ENCODE results near the gene SLC39A1.
"Not testable (repeated sequence)": the region's sequence is repeated elsewhere in the genome, so short reads cannot be mapped to it uniquely, and the experiment has no call there.

The SLC39A1 gene, protein sequence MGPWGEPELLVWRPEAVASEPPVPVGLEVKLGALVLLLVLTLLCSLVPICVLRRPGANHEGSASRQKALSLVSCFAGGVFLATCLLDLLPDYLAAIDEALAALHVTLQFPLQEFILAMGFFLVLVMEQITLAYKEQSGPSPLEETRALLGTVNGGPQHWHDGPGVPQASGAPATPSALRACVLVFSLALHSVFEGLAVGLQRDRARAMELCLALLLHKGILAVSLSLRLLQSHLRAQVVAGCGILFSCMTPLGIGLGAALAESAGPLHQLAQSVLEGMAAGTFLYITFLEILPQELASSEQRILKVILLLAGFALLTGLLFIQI

DNA sequence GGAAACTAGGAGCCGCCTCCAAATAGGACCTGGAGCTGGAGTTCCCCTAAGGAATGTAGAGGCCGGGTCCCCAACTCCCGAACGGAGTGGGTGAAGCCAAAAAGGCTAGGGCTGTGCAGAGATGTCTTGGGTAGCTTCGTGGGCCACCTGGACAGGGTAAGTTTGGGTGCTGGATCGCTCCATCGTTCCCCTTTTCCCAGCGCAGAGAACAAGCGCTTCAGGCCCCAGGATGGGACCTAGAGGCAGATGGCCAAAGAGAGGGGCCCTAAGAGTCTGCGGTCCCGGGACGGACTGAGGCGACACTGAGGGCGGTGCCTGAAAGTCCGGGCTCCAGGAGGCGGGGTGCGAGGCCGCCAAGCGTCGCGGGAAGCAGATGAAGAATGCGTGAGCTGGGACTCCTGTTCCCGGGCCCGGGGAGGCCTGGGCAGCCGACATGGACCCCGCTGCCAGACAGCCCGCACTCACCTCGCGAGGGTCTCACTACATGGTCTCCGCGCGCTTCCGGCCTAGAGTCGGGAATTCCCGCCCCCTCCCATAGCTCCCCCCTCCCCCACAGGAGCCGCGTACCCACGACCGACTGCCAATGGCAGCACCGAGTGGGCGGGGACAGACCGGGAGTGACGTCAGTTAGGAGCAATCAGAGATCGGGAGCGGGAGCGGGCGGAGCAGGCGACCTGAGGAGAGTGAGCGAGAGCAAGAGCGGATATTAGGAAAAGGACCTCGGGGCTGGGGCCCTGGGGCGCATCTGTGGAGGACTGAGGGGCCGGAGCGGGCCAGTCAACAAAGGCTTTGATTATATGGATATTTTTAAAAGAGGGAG is at the start of gene SLC39A1:
SLC39A1 (minus strand) TSS at position 508 of the 820 bp plus-strand sequence. CDS start 822 bp downstream, outside the sequence.
- peak; percentile 95 for DNase-seq

DNA sequence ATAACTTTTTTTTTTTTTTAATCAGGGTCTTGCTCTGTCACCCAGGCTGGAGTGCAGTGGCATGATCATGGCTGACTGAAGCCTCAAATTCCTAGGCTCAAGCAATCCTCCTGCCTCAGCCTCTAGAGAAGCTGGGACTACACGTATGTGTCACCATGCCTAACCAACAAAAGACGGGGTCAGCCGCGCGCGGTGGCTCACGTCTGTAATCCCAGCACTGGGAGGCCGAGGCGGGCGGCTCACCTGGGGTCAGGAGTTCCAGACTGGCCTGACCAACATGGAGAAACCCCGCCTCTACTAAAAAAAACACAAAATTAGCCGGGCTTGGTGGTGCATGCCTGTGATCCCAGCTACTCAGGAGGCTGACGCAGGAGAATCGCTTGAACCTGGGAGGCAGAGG is 49.2 kb upstream of the SLC39A1 start:
- DNase-seq = not testable (repeated sequence)

DNA sequence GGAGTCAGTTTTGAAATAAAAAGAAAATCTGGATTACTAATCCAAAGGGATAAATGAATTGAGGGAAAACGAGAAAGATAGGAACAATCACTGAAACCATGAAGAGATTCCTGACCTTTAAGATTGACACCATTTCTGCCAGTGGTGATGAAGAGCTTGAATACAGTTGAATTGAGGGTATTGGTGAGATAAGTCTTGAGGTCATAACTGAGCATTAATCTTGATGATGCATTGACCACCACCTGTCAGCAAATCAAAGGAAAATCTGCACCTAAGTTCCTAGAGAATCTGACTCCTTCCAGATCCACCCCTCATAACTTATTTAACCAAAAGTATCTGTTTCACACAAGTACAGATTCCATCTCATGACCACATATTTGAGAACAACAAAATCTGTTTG is 48.8 kb upstream of the SLC39A1 start:
- no peak for DNase-seq

DNA sequence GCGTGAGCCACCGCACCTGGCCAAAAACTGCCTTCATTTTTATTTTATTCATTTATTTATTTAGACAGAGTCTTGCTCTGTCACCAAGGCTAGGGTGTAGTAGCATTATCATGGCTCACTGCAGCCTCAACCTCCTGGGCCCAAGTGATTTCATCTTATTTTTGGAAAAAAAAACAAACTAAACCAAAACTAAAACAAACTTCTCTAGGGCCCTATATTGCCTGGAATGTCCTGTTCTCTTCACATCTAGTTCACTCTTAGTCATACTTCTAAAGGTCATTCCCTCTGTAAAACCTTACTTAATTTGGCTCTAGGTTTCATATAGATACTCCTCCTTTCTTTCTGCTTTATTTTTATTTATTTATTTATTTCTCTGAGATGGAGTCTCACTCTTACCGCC is 42.8 kb upstream of the SLC39A1 start:
- peak; percentile 90 for DNase-seq

DNA sequence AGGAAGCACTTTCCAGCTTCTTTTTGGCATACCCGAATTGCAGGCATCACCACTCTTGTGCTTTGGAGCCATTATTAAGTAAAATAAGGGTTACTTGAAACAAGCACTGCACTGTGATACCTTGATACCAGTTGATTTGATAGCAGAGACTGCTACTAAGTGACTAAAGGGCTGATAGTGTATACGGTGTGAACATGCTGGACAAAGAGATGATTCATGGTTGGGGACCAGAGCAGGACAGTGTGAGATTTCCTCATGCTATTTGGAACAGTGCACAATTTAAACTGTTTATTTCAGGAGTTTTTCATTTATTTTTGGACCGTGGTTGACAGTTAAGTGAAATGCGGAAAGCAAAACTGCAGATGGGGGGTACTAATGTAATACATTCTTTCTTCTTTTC is 37.1 kb upstream of the SLC39A1 start:
- no peak for DNase-seq

DNA sequence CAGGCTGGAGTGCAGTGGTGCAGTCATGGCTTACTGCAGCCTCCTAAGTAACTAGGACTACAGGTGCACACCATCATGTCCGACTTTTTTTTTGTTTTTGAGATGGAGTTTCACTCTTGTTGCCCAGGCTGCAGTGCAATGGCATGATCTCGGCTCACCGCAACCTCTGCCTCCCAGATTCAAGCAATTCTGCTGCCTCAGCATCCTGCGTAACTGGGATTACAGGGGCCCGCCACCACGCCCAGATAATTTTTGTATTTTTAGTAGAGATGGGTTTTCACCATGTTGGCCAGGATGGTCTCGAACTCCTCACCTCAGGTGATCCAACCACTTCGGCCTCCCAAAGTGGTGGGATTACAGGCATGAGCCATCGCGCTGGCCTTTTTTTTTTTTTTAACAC is 33.5 kb upstream of the SLC39A1 start:
- not testable (repeated sequence) for DNase-seq

DNA sequence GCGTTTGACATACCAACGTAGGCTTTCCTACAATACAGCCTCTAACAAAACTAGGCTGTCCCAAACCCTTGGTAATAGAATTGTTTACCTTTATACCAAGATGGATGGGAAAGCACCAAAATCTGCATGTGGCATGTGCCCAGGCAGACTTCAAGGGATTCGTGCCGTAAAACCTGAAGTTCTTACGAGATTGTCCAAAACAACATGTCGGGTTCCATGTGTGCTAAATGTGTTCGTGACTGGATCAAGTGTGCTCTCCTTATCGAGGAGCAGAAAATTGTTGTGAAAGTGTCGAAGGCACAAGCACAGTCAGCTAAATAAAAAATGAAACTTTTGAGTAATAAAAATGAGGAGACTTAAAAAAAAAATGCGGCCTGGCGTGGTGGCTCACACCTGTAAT is 32.3 kb upstream of the SLC39A1 start:
- no peak for DNase-seq

DNA sequence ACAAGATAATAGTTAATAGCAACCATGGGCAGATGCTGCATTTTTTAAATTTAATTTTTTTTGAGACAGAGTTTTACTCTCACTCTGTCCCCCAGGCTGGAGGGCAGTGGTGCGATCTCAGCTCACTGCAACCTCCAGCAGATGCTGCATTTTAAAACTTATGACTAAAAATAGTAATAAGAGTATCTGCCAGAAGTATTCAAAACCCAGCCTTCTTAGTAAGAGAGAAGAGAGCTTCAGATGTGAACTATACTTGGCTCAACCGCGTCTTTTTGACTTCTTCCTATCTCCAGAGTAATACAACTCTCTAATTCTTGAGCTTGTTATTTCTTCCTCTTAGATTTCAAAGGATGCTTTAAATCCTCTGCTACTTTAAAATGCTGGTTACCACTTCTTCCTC is 31.9 kb upstream of the SLC39A1 start:
- no peak for DNase-seq

DNA sequence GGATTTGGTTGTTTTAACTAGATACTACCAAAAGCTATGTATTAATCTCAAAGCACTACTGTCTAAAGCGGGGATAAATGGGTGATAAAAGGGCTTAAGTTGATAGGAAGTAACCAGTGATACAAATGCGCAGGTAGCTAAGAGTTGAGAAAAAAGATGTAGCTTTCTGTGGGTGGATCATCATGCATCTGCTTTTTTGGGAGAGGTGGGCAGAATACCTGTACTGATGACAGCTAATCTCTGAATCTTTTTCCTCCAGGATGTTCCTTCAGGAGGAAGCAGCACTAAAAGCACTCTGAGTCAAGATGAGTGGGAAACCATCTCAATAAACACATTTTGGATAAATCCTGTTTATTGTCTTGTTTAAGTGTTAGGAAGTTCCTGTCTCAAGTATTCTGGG is 28.5 kb upstream of the SLC39A1 start:
- DNase-seq = no peak

DNA sequence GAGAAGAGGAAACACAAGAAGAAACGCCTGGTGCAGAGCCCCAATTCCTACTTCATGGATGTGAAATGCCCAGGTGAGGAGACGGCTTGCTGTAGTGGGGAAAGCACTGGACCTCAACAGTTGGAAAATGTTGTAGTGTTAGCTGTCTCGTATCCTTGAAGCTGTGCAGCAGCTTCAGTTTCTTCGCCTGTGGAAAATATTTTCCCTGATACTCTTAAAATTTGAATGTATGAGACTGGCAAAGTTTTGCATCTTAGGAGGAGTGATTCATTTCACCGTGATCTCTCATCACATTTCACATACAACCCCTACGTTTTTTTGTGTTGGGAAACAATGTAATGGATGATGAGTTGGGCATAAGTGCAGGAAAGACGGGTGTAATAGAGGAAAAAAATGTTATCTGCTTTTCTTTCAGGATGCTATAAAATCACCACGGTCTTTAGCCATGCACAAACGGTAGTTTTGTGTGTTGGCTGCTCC is 27.9 kb upstream of the SLC39A1 start:
- no peak for DNase-seq

DNA sequence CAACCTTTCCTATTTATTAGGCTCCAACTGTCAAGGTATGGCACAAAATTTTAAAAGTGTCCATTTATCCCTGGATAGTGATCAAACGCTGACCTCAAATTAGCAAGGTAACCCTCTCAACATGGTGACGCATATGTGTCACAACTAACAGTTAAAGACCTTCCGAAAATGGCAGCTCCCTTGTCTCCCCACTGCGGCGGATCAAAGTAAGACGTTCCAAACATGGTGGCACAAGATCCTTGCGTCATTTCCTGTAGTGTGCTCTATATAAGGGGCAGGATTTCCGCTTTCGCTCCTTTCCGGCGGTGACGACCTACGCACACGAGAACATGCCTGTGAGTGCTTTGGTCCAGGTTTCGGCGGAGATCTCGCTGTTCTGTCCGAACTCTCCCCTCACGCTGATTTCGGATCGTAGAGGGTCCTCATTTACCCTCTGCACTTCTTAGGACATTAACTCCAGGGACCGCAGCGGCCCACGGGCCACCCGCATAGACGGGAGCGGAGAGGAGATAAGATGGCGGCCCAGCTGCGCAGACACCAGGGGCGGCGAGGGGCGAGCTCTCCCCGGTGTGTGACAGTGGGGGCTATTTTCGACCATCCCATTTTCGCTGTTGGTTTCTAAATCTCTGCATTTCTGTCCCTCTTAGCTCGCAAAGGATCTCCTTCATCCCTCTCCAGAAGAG is 27.3 kb upstream of the SLC39A1 start, which contains the start of gene RPS27:
RPS27 (plus strand) TSS at position 295 of the 683 bp plus-strand sequence; CDS start at position 330, 35 bp downstream.
- peak; percentile 98 for DNase-seq

DNA sequence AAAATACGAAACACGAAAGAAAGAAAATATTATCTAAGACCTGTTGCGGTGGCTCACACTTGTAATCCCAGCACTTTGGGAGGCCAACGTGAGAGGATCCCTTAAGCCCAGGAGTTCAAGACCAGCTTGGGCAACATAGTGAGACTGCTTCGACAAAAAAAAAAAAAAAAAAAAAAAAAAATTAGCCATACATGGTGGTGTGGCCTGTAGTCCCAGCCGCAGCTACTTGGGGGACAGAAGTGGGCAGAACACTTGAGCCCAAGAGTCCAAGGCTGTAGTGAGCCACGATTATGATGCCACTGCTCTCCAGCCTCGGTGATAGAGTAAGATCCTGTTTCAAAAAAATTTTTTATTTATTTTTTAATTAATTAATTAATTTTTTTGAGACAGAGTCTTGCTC is 24.3 kb upstream of the SLC39A1 start:
- DNase-seq = no peak

DNA sequence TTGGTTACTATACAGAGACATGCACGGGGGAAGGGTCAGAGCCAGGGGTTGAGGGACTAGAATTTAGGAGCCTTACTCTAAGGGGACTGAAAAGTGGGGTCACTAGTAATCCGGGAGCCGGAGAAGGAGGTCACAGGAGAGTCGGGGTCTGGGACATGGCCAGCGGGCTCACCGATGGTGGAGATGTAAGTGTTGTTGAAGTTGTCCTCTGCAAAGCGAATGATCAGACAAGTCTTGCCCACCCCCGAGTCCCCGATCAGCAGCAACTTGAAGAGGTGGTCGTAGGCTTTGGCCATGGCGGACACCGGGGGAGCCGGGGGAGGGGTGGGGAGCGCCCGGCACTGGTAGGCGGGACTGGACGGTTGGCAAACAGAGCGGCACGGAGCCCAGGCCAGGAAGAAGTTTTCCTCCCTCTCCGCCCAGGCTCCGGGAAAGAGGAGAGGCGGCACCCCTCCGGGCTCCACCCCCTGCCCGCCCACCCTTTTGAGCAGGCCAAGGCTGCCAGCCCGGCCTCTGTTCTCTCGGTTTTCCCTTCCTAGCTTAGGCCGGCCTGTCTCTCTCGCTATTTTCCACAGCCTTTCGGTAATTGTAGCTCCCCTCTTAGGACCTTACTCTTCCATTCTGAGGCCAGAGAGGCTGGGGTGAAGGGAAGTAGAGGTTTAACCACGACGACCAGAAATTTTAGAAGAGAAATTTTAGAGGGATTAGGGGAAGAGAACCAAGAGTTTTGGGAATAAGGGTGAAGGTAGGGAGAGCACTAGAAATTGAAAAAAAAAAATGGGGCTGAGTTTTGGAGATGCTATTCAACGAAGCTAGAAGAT is 22.8 kb upstream of the SLC39A1 start, which contains the start of gene RAB13:
RAB13 (minus strand) TSS at position 399 of the 821 bp plus-strand sequence; CDS start at position 296, 103 bp downstream.
- peak; percentile 88 for DNase-seq

DNA sequence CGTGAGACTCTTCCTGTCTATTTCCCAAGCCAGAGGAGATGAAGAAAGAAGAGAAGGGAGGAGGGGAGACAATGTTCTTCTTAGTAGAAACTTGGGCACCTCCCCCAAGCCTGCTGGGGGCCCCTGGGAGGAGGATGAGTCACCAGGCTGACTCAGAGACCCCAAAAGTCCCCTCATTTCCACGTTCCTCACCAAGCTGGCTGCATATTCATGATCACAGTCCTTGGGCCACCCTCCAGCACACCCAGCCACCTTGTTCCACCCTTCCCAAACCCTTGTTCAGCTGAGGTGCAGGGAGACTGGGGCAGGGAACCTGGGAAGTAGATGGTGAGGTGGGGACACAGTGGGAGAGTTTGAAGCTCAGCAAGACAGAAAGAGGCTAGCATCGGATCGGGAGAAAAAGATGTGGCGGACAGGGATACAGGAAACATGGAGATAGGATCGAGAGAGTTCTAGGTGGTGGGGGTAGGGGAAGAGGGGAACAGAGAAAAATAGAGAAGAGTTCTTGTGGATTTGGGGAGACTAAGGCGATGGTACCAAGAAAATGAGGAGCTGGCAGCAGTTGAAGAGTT is 22.1 kb upstream of the SLC39A1 start:
- DNase-seq = peak; percentile 74

DNA sequence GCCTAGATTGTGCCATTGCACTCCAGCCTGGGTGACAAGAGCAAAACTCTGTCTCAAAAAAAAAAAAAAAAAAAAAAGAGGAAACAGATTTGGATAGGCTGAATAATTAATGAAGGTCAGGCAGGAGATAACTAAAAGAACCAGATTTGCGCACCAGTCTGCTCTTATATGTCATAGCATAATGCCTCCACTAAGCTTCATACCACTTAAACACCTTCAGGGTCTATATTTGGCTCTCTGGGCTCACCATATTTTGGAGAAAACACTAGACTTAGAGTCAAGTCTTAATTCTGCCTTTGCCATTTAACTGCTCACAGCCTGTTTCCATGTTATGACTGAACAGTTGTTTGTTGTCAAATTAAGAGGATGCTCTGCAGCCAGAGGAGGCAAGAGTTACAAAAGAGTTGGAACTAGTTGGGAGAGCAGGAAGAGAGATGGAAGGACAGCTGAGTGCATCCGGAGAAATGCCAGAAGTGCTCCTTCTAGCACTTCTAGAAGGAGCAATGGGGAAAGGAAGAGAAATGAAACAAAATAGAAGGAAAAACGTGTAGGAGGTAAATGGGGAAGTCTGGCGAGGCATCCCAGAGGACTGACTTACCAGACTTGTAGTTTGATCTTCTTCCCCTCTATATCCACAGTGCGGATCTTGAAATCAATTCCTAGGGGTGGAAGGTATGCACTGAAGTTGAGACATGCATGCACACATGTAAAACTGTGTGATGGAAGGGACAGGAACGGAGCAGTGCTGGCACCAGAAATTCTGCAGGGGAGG is 21.0 kb upstream of the SLC39A1 start:
- DNase-seq = no peak

DNA sequence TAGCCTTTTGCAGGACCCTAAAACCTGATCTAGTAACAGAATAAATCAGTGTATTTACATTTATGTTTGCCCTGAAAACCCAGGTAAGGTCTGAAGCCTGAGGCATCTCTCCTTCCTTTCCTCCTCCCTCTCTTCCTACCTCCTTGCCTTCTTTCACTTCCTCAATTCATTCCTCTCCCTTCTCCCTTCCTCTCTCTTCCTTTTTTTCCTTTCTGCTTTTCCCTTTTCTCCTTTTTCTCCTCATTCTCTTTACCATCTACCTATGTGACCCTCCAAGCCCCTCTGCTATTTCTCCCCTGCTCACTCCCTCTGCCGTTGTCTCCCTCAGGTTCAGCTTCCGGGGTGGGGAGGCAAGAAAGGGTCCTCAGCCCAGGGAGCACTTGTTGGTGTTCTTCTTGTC is 18.4 kb upstream of the SLC39A1 start:
- not testable (repeated sequence) for DNase-seq

DNA sequence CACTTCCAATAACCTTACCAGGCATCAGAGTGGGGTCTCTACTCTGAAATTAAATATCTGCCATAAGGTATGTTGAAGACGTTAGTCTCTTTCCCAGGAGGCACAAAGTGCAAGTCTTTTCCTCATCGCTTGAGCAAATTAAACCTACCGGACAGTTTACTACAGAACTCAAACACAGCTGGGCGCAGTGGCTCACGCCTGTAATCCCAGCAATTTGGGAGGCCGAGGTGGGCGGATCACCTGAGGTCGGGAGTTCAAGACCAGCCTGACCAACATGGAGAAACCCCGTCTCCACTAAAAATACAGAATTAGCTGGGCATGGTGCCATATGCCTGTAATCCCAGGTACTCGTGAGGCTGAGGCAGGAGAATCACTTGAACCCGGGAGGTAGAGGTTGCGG is 15.8 kb upstream of the SLC39A1 start:
- DNase-seq = not testable (repeated sequence)

DNA sequence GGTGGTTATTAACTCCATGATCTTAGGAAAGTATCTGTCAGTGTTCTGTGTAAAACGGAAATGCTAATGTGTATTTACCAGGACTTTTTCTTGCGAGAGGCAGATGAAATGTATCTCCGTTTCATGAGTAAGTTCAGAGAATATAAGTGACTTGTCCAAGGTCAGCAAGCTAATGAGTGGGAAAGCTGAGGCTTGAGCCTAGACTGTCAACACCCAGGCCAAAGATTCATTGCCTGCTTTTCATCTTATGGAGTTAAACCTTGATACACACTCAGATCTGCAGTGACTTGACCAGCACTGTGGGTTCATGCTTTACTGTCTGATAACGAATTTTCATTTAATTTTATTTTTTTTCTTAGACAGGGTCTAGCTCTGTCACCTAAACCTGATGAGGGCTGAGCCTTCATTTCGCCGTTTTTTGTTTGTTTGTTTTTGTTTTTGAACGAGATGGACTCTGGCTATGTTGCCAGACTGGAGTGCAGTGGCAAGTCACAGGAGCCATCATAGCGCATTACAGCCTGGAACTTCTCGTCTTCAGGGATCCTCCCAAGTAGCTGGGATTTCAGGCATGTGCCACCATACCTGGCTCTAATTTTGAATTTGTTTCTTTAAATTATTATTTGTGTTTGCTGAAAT is 15.1 kb upstream of the SLC39A1 start:
- no peak for DNase-seq

DNA sequence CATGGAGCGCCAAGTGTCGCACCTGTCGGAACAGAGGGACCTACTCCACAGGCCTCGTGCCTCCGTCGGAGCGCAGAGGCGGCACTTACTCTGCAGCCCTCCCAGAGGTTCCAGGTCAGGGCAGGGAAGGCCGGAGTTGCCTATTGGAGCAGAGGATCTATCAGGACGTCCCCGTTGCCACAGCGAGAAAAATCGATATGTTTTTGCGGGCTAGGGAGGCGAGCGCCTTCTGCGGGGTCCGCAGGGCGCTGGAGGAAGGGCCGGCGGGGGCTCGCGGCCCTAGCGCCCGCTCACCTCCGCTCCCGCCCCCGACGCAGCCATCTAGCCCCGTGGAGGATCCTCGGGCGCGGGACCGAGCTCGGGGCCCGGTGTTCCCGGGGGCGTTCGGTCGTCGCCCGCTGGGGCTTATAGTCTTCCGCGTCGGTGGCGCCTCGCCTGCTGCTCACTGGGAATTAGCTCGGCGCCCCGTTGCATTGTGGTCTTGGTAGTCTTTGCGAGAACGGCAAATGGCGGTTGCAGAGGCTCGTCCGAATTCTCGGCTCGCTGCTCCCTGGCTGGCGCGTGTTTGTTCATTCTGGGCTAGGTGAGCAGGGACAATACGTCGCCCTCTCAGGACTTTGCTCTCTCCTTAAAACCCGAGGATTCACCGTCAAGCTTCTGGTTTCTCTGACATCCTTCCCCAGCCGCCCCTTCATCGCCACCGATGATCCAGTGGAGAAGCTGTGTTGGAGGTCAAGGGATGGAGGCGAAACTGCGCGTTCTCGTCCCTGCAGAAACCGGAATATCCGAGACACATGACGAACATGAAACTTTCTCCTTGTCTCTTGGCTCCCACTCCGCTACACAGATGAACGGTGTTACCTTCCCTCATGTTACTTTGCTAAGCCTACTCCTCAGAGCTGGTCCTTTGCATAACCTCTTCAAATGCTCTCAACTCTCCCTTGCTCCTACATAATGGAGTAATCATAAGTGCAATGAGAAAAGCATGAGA is 14.2 kb upstream of the SLC39A1 start, which contains the start of gene JTB:
JTB (minus strand) TSS at position 425 of the 991 bp plus-strand sequence; CDS start at position 3, 422 bp downstream.
- DNase-seq = peak; percentile 82

All from HCEC 1CT (cell line).